Activated T-helper 17 cell treated with anti-CD3 and anti-CD28 coated beads, Interleukin-2, amount 50 U/mL, for 72 hours (primary cell): Measurements from ENCODE around the gene SFN. TPM values are rescaled to one million over a fixed set of nuclear protein-coding genes. Genes with fewer than 3 reads are reported as not detected.
"Not testable (repeated sequence)": the region's sequence is repeated elsewhere in the genome, so short reads cannot be mapped to it uniquely, and the experiment has no call there.

Experiments used
- ATAC-seq: fragments of 150-1000 bp; cut with Tn5 transposase; replicated peaks from 2 replicates; pipeline ENCODE4 v1.10.0; 2021; ENCODE audit warnings: mild to moderate bottlenecking, moderate library complexity
- H3K27ac Mint-ChIP-seq: one replicate; pipeline ENCODE4 v1.8.0; 2022; ENCODE audit warnings: mixed read lengths
- H3K27me3 Mint-ChIP-seq: one replicate; pipeline ENCODE4 v1.8.0; 2022; ENCODE audit warnings: mixed read lengths
- H3K36me3 Mint-ChIP-seq: one replicate; pipeline ENCODE4 v1.8.0; 2022; ENCODE audit warnings: low read depth, mild to moderate bottlenecking, mixed read lengths
- H3K4me1 Mint-ChIP-seq: one replicate; pipeline ENCODE4 v1.8.0; 2022; ENCODE audit warnings: mixed read lengths
- H3K4me3 Mint-ChIP-seq: one replicate; pipeline ENCODE4 v1.8.0; 2022; ENCODE audit warnings: mild to moderate bottlenecking, mixed read lengths
- H3K9me3 Mint-ChIP-seq: one replicate; pipeline ENCODE4 v1.8.0; 2022; ENCODE audit warnings: mixed read lengths
- total RNA-seq, 2 donors: library from RNA; stranded (reverse); gene quantifications; one replicate each; pipeline ENCODE4 v1.2.3, GENCODE V29; 2022

SFN gene
- total RNA-seq, 2 donors from 2014 or later, result 4.3 to 4.7 TPM

- no peak for ATAC-seq
- peaks cover 42% of the 10 kb centered on the region for H3K36me3 Mint-ChIP-seq
- no peaks in the 10 kb centered on the region for H3K4me1 Mint-ChIP-seq
- no peak overlapping the region for H3K4me3 Mint-ChIP-seq
- no peaks in the 10 kb centered on the region for H3K27me3 Mint-ChIP-seq
- H3K9me3 Mint-ChIP-seq, result no peaks in the 10 kb centered on the region
- no peak overlapping the region for H3K27ac Mint-ChIP-seq
Measured at GRCh38 chr1:26874896-26875295, 11.9 kb downstream of the SFN start.

- no peaks in the 10 kb centered on the region for H3K9me3 Mint-ChIP-seq
- H3K4me3 Mint-ChIP-seq, result no peak overlapping the region
- H3K36me3 Mint-ChIP-seq, result peaks cover 66% of the 10 kb centered on the region
- ATAC-seq, result no peak
- H3K27me3 Mint-ChIP-seq, result no peaks in the 10 kb centered on the region
- H3K4me1 Mint-ChIP-seq, result no peaks in the 10 kb centered on the region
- no peak overlapping the region for H3K27ac Mint-ChIP-seq
Measured at GRCh38 chr1:26877326-26877725, 14.4 kb downstream of the SFN start.

GRCh38 chr1:26879793-26880192, 16.8 kb downstream of the SFN start:
- peaks cover 8% of the 10 kb centered on the region for H3K4me1 Mint-ChIP-seq

DNA sequence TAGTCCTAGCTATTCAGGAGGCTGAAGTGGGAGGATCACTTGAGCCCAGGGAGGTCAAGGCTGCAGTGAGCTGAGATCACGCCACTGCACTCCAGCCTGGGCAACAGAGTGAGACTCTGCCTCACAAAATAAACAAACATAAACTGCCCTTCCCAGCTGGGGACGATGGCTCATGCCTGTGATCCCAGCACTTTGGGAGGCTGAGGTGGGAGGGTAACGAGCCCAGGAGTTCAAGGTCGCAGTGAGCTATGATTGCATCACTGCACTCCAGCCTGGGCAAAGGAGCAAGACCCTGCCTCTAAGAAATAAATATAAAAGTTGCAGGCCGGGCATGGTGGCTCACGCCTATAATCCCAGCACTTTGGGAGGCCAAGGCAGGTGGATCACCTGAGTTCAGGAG, 18.7 kb downstream of the SFN start:
- H3K27me3 Mint-ChIP-seq, H3K27ac Mint-ChIP-seq, H3K4me3 Mint-ChIP-seq, ATAC-seq, H3K9me3 Mint-ChIP-seq: not testable (repeated sequence)
- peaks cover 94% of the 10 kb centered on the region for H3K36me3 Mint-ChIP-seq
- H3K4me1 Mint-ChIP-seq, result peaks cover 12% of the 10 kb centered on the region

More at GRCh38 chr1:26879793-26880192, 16.8 kb downstream of the SFN start:
- Mint-ChIP-seq H3K27me3 (no peaks in the 10 kb centered on the region), H3K36me3 (peaks cover 91% of the 10 kb centered on the region), H3K27ac (no peak overlapping the region), H3K4me3 (no peak overlapping the region), H3K9me3 (no peaks in the 10 kb centered on the region)
- no peak for ATAC-seq

GRCh38 chr1:26882696-26883463, 19.9 kb downstream of the SFN start:
- ATAC-seq, result no peak
- Mint-ChIP-seq H3K27me3 (no peaks in the 10 kb centered on the region), H3K27ac (no peak overlapping the region), H3K9me3 (no peaks in the 10 kb centered on the region), H3K36me3 (peaks cover 96% of the 10 kb centered on the region), H3K4me3 (no peak overlapping the region), H3K4me1 (peaks cover 12% of the 10 kb centered on the region)

GRCh38 chr1:26887125-26887524, 24.2 kb downstream of the SFN start:
- H3K27ac Mint-ChIP-seq, result no peak overlapping the region
- H3K4me1 Mint-ChIP-seq, result peaks cover 26% of the 10 kb centered on the region
- ATAC-seq, result no peak
- no peaks in the 10 kb centered on the region for H3K9me3 Mint-ChIP-seq
- H3K36me3 Mint-ChIP-seq, result peaks cover 87% of the 10 kb centered on the region
- no peaks in the 10 kb centered on the region for H3K27me3 Mint-ChIP-seq
- no peak overlapping the region for H3K4me3 Mint-ChIP-seq

DNA sequence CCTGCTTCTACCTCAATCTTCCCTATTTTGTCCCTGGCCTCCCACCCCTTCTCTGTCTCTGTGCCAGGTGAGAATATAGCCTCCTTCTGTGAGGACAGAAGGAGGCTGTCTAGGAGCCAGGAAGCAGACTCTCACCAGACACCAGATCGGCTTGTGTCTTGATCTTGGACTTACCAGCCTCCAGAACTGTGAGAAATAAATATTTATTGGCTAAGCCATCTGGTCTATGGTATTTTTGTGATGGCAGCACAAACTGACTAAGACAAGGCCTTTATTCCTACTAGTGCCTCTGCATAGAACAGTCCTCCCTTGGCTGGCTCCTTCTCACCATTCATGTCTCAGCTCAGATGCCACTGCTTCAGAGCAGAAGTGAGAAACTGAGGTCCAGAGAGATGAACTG, 25.3 kb downstream of the SFN start:
- Mint-ChIP-seq H3K36me3 (peaks cover 87% of the 10 kb centered on the region), H3K27ac (peak overlapping the region; percentile 98), H3K9me3 (no peaks in the 10 kb centered on the region), H3K4me3 (peak overlapping the region; percentile 99), H3K4me1 (peaks cover 19% of the 10 kb centered on the region), H3K27me3 (no peaks in the 10 kb centered on the region)
- no peak for ATAC-seq

DNA sequence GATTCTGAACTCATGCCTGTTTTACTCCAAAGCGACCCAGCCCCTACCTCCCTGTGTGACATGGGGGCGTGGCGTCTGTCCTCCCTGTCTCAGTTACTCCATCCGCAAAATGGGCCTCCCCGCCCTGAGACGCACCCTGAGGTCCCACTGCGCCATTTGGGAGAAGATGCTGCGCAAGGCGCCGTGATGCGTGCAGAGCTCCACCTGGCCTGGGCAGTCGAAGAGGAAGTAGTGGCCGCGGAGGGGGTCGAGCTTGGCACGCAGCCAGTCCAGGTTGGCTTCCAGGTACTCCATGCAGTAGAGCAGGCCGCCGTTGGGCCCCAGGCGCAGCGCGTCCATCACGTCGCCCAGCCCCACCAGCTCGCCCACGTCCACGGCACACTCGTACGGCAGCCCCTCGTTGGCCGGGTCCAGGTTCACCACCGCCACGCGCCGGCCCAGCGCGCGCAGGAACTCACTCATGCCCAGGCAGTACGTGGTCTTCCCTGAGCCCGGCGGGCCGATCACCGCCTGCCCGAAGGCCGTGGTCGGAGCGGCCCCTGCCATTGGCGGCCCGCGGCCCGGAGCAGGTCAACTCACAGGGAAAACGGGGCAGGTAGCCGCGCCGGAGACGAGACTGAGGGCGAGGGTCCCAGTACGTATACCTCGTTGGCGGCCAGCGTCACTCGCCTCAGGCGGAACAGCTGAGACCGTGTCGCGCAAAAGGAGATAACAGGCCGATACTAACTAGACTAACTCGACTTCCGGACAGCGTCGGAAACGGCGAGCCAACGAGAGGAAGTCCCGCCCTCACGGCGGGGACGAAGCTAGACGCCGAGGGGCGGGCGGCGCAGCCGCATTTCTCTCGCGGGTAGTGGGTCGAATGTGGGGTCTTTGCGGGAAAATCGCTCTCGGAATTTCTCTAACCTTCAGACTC, 26.9 kb downstream of the SFN start, which contains the start of gene GPN2:
TSS of gene GPN2 (minus strand) at position 733 of the 916 bp plus-strand sequence. CDS start at position 546, 187 bp downstream.
- Mint-ChIP-seq H3K9me3 (no peaks in the 10 kb centered on the region), H3K27me3 (no peaks in the 10 kb centered on the region), H3K4me3 (peak within 1 kb of the TSS; percentile 99), H3K4me1 (peaks cover 24% of the 10 kb centered on the region), H3K27ac (peak within 1 kb of the TSS; percentile 98), H3K36me3 (peaks cover 87% of the 10 kb centered on the region)
- ATAC-seq, result peak; percentile 99

DNA sequence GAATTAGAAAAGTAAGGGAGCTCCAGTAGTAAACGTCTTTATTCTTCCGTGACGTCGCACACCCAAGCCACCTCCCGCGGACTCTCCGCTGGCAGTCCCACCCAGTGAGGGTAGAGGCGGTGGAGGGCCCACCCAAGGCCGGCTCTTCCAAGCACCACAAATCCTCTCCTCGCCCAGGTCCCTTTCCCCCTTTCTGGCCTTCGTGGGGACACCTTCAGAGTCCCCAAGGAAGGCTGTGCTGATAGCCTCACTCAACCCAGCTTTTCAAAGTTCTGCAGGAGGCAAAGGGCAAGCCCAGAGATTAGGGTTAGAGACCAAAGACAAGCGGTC, 27.5 kb downstream of the SFN start:
- H3K4me3 Mint-ChIP-seq, result peak overlapping the region; percentile 99
- H3K9me3 Mint-ChIP-seq, result no peaks in the 10 kb centered on the region
- H3K27me3 Mint-ChIP-seq, result no peaks in the 10 kb centered on the region
- peak; percentile 31 for ATAC-seq
- peak overlapping the region; percentile 98 for H3K27ac Mint-ChIP-seq
- peaks cover 86% of the 10 kb centered on the region for H3K36me3 Mint-ChIP-seq
- peaks cover 20% of the 10 kb centered on the region for H3K4me1 Mint-ChIP-seq

GRCh38 chr1:26894263-26894662, 31.3 kb downstream of the SFN start:
- Mint-ChIP-seq H3K4me1 (peaks cover 14% of the 10 kb centered on the region), H3K9me3 (no peaks in the 10 kb centered on the region)

GRCh38 chr1:26897351-26897750, 34.4 kb downstream of the SFN start:
- no peak overlapping the region for H3K4me3 Mint-ChIP-seq
- H3K9me3 Mint-ChIP-seq, result no peaks in the 10 kb centered on the region
- ATAC-seq, result no peak
- H3K36me3 Mint-ChIP-seq, result peaks cover 76% of the 10 kb centered on the region
- no peak overlapping the region for H3K27ac Mint-ChIP-seq
- peaks cover 21% of the 10 kb centered on the region for H3K4me1 Mint-ChIP-seq
- no peaks in the 10 kb centered on the region for H3K27me3 Mint-ChIP-seq

More at GRCh38 chr1:26894263-26894662, 31.3 kb downstream of the SFN start:
- H3K27ac Mint-ChIP-seq, result peak overlapping the region; percentile 85
- H3K27me3 Mint-ChIP-seq, result no peaks in the 10 kb centered on the region
- no peak for ATAC-seq
- H3K4me3 Mint-ChIP-seq, result no peak overlapping the region
- H3K36me3 Mint-ChIP-seq, result peaks cover 86% of the 10 kb centered on the region

- H3K4me3 Mint-ChIP-seq, result peak within 1 kb of the TSS; percentile 88
- H3K36me3 Mint-ChIP-seq, result peaks cover 47% of the 10 kb centered on the region
- peaks cover 15% of the 10 kb centered on the region for H3K4me1 Mint-ChIP-seq
- no peaks in the 10 kb centered on the region for H3K27me3 Mint-ChIP-seq
- peak within 1 kb of the TSS; percentile 95 for H3K27ac Mint-ChIP-seq
- H3K9me3 Mint-ChIP-seq, result no peaks in the 10 kb centered on the region
- ATAC-seq, result peak; percentile 94
Measured at GRCh38 chr1:26900001-26900814, 37.3 kb downstream of the SFN start, which contains the start of gene GPATCH3. Gene GPATCH3 (minus strand): TSS chr1:26900467. CDS start chr1:26900442, 25 bp downstream.

GRCh38 chr1:26900815-26901511, 38.0 kb downstream of the SFN start:
- Mint-ChIP-seq H3K4me1 (peaks cover 15% of the 10 kb centered on the region), H3K9me3 (no peaks in the 10 kb centered on the region), H3K27me3 (no peaks in the 10 kb centered on the region), H3K36me3 (peaks cover 40% of the 10 kb centered on the region), H3K4me3 (peak overlapping the region; percentile 88), H3K27ac (peak overlapping the region; percentile 95)
- no peak for ATAC-seq
